HEK293 (cell line): ENCODE measurements around the gene THBS2.

Experiments used
- CTCF ChIA-PET: fragments of 350-600 bp; formaldehyde crosslinking; extraction: SDS; loops from one replicate; lab custom pipeline; 2021; ENCODE audit warnings: antibody characterized with exemption; lab: Yijun Ruan, JAX
- POLR2A ChIA-PET: fragments of 300-600 bp; formaldehyde crosslinking; extraction: SDS; loops from one replicate; lab custom pipeline; 2020; ENCODE audit warnings: antibody characterized with exemption, inconsistent platforms; lab: Yijun Ruan, JAX
- H3K27ac ChIP-seq: fragments of 200-500 bp; sonication (Bioruptor generic); 2 replicates; pipeline ENCODE4 v1.5.1; 2014; ENCODE audit warnings: low read depth, low read length, control low read depth, inconsistent platforms; ENCODE audit errors: extremely low read depth
- H3K36me3 ChIP-seq, 2 experiments: fragments of 200-500 bp in 1 of 2; sonication (Bioruptor generic) in 1 of 2; 1 replicate in 1 of 2; 2 replicates in 1 of 2; pipeline ENCODE4 v1.5.1; 2014 to 2017; ENCODE audit warnings: inconsistent platforms in 2 of 2, low read length in 2 of 2; ENCODE audit not compliant: control insufficient read depth in 2 of 2, insufficient read depth in 1 of 2
- H3K4me1 ChIP-seq: fragments of 200-500 bp; sonication (Bioruptor generic); 2 replicates; pipeline ENCODE4 v1.5.1; 2014; ENCODE audit warnings: mild to moderate bottlenecking, low read length, inconsistent platforms; ENCODE audit not compliant: control insufficient read depth, insufficient read depth
- H3K4me3 ChIP-seq: 2 replicates; pipeline ENCODE4 v1.5.1; 2011; ENCODE audit warnings: low read depth, mild to moderate bottlenecking, control low read depth, low read length, moderate library complexity
- H3K9me3 ChIP-seq: fragments of 200-500 bp; sonication (Bioruptor generic); 2 replicates; pipeline ENCODE4 v1.5.1; 2014; ENCODE audit warnings: low read depth, low read length, inconsistent platforms; ENCODE audit not compliant: control insufficient read depth, insufficient read depth
- GFI1B ChIP-seq: fragments of 450-650 bp; formaldehyde crosslinking; IDR thresholded peaks from 2 replicates; pipeline ENCODE4 v1.5.1; 2016; ENCODE audit warnings: missing biosample characterization, missing genetic modification characterization
- HIC1 ChIP-seq: fragments of 450-650 bp; formaldehyde crosslinking; IDR thresholded peaks from 2 replicates; pipeline ENCODE4 v1.5.1; 2016; ENCODE audit warnings: missing biosample characterization, missing genetic modification characterization
- IKZF3 ChIP-seq: fragments of 450-650 bp; IDR thresholded peaks from 2 replicates; pipeline ENCODE4 v1.5.0; 2018; ENCODE audit warnings: missing biosample characterization, mild to moderate bottlenecking, missing genetic modification characterization, moderate library complexity
- KLF7 ChIP-seq: fragments of 450-650 bp; formaldehyde crosslinking; IDR thresholded peaks from 2 replicates; pipeline ENCODE4 v1.5.1; 2016; ENCODE audit warnings: missing biosample characterization, missing genetic modification characterization, borderline replicate concordance
- MYNN ChIP-seq: fragments of 450-650 bp; formaldehyde crosslinking; IDR thresholded peaks from 2 replicates; pipeline ENCODE4 v1.5.1; 2016; ENCODE audit warnings: missing biosample characterization, missing genetic modification characterization, borderline replicate concordance
- SCRT1 ChIP-seq: fragments of 450-650 bp; formaldehyde crosslinking; IDR thresholded peaks from 2 replicates; pipeline ENCODE4 v1.5.1; 2016; ENCODE audit warnings: missing biosample characterization, missing genetic modification characterization, borderline replicate concordance
- ZBTB20 ChIP-seq: fragments of 450-650 bp; formaldehyde crosslinking; IDR thresholded peaks from 2 replicates; pipeline ENCODE4 v1.5.1; 2016; ENCODE audit warnings: missing biosample characterization, missing genetic modification characterization
- ZBTB8A ChIP-seq: fragments of 450-650 bp; formaldehyde crosslinking; IDR thresholded peaks from 2 replicates; pipeline ENCODE4 v1.5.1; 2016; ENCODE audit warnings: missing biosample characterization, missing genetic modification characterization
- ZFP3 ChIP-seq: fragments of 450-650 bp; formaldehyde crosslinking; IDR thresholded peaks from 2 replicates; pipeline ENCODE4 v1.5.1; 2016; ENCODE audit warnings: low read depth, missing biosample characterization, missing genetic modification characterization
- ZFP37 ChIP-seq: fragments of 450-650 bp; formaldehyde crosslinking; IDR thresholded peaks from 2 replicates; pipeline ENCODE4 v1.5.1; 2016; ENCODE audit warnings: missing biosample characterization, missing genetic modification characterization
- ZNF121 ChIP-seq: fragments of 450-650 bp; formaldehyde crosslinking; IDR thresholded peaks from 2 replicates; pipeline ENCODE4 v1.5.1; 2016; ENCODE audit warnings: missing biosample characterization, missing genetic modification characterization
- ZNF138 ChIP-seq: fragments of 450-650 bp; formaldehyde crosslinking; IDR thresholded peaks from 2 replicates; pipeline ENCODE4 v1.5.1; 2016; ENCODE audit warnings: missing biosample characterization, missing genetic modification characterization, borderline replicate concordance
- ZNF23 ChIP-seq: fragments of 450-650 bp; formaldehyde crosslinking; IDR thresholded peaks from 2 replicates; pipeline ENCODE4 v1.5.1; 2016; ENCODE audit warnings: missing biosample characterization, missing genetic modification characterization, borderline replicate concordance
- ZNF248 ChIP-seq: fragments of 450-650 bp; formaldehyde crosslinking; IDR thresholded peaks from 2 replicates; pipeline ENCODE4 v1.5.1; 2017; ENCODE audit warnings: missing biosample characterization, missing genetic modification characterization
- ZNF292 ChIP-seq: fragments of 450-650 bp; formaldehyde crosslinking; IDR thresholded peaks from 2 replicates; pipeline ENCODE4 v1.5.1; 2016; ENCODE audit warnings: low read depth, missing biosample characterization, missing genetic modification characterization, borderline replicate concordance
- ZNF423 ChIP-seq: fragments of 450-650 bp; formaldehyde crosslinking; IDR thresholded peaks from 2 replicates; pipeline ENCODE4 v1.5.1; 2016; ENCODE audit warnings: missing biosample characterization, missing genetic modification characterization
- ZNF426 ChIP-seq: fragments of 450-650 bp; formaldehyde crosslinking; IDR thresholded peaks from 2 replicates; pipeline ENCODE4 v1.5.1; 2017; ENCODE audit warnings: missing biosample characterization, missing genetic modification characterization, mild to moderate bottlenecking, inconsistent platforms, moderate library complexity
- ZNF514 ChIP-seq: fragments of 450-650 bp; formaldehyde crosslinking; IDR thresholded peaks from 2 replicates; pipeline ENCODE4 v1.5.1; 2016; ENCODE audit warnings: missing biosample characterization, missing genetic modification characterization
- ZNF548 ChIP-seq: fragments of 450-650 bp; formaldehyde crosslinking; IDR thresholded peaks from 2 replicates; pipeline ENCODE4 v1.5.1; 2016; ENCODE audit warnings: missing biosample characterization, missing genetic modification characterization
- ZNF555 ChIP-seq: fragments of 450-650 bp; formaldehyde crosslinking; conservative IDR thresholded peaks from 2 replicates; pipeline ENCODE4 v1.5.1; 2017; ENCODE audit warnings: missing biosample characterization, mild to moderate bottlenecking, missing genetic modification characterization, inconsistent platforms
- ZNF585B ChIP-seq: fragments of 450-650 bp; formaldehyde crosslinking; IDR thresholded peaks from 2 replicates; pipeline ENCODE4 v1.5.1; 2016; ENCODE audit warnings: missing biosample characterization, missing genetic modification characterization
- ZNF654 ChIP-seq: fragments of 450-650 bp; formaldehyde crosslinking; IDR thresholded peaks from 2 replicates; pipeline ENCODE4 v1.5.1; 2016; ENCODE audit warnings: low read depth, missing biosample characterization, missing genetic modification characterization
- ZNF664 ChIP-seq: fragments of 450-650 bp; formaldehyde crosslinking; IDR thresholded peaks from 2 replicates; pipeline ENCODE4 v1.5.1; 2016; ENCODE audit warnings: missing biosample characterization, missing genetic modification characterization
- ZNF677 ChIP-seq: fragments of 450-650 bp; IDR thresholded peaks from 2 replicates; pipeline ENCODE4 v1.5.0; 2018; ENCODE audit warnings: missing biosample characterization, mild to moderate bottlenecking, missing genetic modification characterization, moderate library complexity
- ZNF791 ChIP-seq: fragments of 450-650 bp; formaldehyde crosslinking; IDR thresholded peaks from 2 replicates; pipeline ENCODE4 v1.5.1; 2016; ENCODE audit warnings: missing biosample characterization, missing genetic modification characterization
- ZNF830 ChIP-seq: fragments of 450-650 bp; IDR thresholded peaks from 2 replicates; pipeline ENCODE4 v1.5.0; 2018; ENCODE audit warnings: missing biosample characterization, missing genetic modification characterization, low read depth, mild to moderate bottlenecking, moderate library complexity
- ZNF837 ChIP-seq: fragments of 450-650 bp; formaldehyde crosslinking; IDR thresholded peaks from 2 replicates; pipeline ENCODE4 v1.5.1; 2016; ENCODE audit warnings: missing biosample characterization, missing genetic modification characterization
- ZNF843 ChIP-seq: fragments of 450-650 bp; formaldehyde crosslinking; IDR thresholded peaks from 2 replicates; pipeline ENCODE4 v1.5.1; 2016; ENCODE audit warnings: missing biosample characterization, missing genetic modification characterization
- ZSCAN5A ChIP-seq: fragments of 450-650 bp; formaldehyde crosslinking; IDR thresholded peaks from 2 replicates; pipeline ENCODE4 v1.5.1; 2016; ENCODE audit warnings: missing biosample characterization, missing genetic modification characterization
- TF ChIP-seq, protein P1 (sequence below): fragments of 450-650 bp; formaldehyde crosslinking; IDR thresholded peaks from 2 replicates; pipeline ENCODE4 v1.5.1; 2017; ENCODE audit warnings: missing biosample characterization, missing genetic modification characterization
- TF ChIP-seq, protein P2 (sequence below): fragments of 450-650 bp; formaldehyde crosslinking; IDR thresholded peaks from 2 replicates; pipeline ENCODE4 v1.5.1; 2016; ENCODE audit warnings: missing biosample characterization, missing genetic modification characterization

The THBS2 gene

GRCh38 chr6:169247419-169247818 is 6.2 kb downstream of the THBS2 start:
- ChIA-PET POLR2A (no interaction called here), CTCF (no interaction called here)
- no peak for TF ChIP-seq KLF7
- TF ChIP-seq ZNF423 (tag by site-specific recombination): no peak
- TF ChIP-seq ZNF664 (tag by site-specific recombination): no peak
- no peak for TF ChIP-seq HIC1 (tag by site-specific recombination)
- TF ChIP-seq MYNN (tag by site-specific recombination): no peak
- no peak for TF ChIP-seq SCRT1 (tag by site-specific recombination)
- TF ChIP-seq ZNF791: no peak
- no peak for TF ChIP-seq ZNF555 (tag by site-specific recombination)
- no peak for TF ChIP-seq ZNF677 (tag by site-specific recombination)
- TF ChIP-seq ZNF843 (tag by site-specific recombination): no peak
- TF ChIP-seq ZNF830 (tag by site-specific recombination): no peak
- TF ChIP-seq ZSCAN5A (tag by site-specific recombination): no peak
- no peaks in the 10 kb centered on the region for H3K9me3 ChIP-seq
- no peaks in the 10 kb centered on the region for H3K36me3 ChIP-seq
- H3K4me1 ChIP-seq: no peaks in the 10 kb centered on the region
- H3K4me3 ChIP-seq: no peak overlapping the region
- no peak overlapping the region for H3K27ac ChIP-seq

DNA sequence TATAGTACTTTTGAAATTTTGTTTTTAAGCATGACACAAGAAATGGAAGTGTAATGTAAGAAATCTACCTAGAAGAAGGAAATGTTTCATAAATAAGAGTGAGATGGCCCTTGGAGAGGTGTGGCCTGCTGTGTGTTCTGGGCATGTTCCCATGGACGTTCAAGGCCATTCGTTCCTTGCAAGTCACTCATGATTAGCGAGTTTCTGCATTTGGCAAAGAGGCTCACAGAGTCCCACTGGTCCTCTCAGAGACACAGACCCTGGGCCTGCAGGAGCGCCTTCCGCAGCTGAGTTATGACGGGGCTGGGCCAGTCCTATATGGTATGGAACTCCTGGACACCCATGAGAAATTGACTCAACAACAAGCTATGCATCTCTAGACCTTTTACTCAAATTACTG is 7.2 kb downstream of the THBS2 start:
- Histone ChIP-seq H3K27ac (no peak overlapping the region), H3K4me3 (no peak overlapping the region), H3K36me3 (no peaks in the 10 kb centered on the region), H3K4me1 (no peaks in the 10 kb centered on the region), H3K9me3 (no peaks in the 10 kb centered on the region)
- TF ChIP-seq ZNF585B (tag by site-specific recombination) (no peak), ZNF514 (no peak), ZNF654 (tag by site-specific recombination) (no peak), ZNF292 (tag by site-specific recombination) (no peak), ZNF426 (tag by site-specific recombination) (no peak), ZNF23 (no peak), IKZF3 (no peak), ZBTB20 (tag by site-specific recombination) (no peak), ZNF248 (tag by site-specific recombination) (no peak), ZNF837 (tag by site-specific recombination) (no peak), ZNF138 (tag by site-specific recombination) (no peak), ZFP37 (no peak), ZNF548 (tag by site-specific recombination) (no peak), ZFP3 (tag by site-specific recombination) (no peak), ZNF121 (tag by site-specific recombination) (no peak), GFI1B (no peak), ZBTB8A (tag by site-specific recombination) (no peak)
- TF ChIP-seq, protein P1, sequence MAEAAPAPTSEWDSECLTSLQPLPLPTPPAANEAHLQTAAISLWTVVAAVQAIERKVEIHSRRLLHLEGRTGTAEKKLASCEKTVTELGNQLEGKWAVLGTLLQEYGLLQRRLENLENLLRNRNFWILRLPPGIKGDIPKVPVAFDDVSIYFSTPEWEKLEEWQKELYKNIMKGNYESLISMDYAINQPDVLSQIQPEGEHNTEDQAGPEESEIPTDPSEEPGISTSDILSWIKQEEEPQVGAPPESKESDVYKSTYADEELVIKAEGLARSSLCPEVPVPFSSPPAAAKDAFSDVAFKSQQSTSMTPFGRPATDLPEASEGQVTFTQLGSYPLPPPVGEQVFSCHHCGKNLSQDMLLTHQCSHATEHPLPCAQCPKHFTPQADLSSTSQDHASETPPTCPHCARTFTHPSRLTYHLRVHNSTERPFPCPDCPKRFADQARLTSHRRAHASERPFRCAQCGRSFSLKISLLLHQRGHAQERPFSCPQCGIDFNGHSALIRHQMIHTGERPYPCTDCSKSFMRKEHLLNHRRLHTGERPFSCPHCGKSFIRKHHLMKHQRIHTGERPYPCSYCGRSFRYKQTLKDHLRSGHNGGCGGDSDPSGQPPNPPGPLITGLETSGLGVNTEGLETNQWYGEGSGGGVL (tag by site-specific recombination): no peak
- TF ChIP-seq, protein P2, sequence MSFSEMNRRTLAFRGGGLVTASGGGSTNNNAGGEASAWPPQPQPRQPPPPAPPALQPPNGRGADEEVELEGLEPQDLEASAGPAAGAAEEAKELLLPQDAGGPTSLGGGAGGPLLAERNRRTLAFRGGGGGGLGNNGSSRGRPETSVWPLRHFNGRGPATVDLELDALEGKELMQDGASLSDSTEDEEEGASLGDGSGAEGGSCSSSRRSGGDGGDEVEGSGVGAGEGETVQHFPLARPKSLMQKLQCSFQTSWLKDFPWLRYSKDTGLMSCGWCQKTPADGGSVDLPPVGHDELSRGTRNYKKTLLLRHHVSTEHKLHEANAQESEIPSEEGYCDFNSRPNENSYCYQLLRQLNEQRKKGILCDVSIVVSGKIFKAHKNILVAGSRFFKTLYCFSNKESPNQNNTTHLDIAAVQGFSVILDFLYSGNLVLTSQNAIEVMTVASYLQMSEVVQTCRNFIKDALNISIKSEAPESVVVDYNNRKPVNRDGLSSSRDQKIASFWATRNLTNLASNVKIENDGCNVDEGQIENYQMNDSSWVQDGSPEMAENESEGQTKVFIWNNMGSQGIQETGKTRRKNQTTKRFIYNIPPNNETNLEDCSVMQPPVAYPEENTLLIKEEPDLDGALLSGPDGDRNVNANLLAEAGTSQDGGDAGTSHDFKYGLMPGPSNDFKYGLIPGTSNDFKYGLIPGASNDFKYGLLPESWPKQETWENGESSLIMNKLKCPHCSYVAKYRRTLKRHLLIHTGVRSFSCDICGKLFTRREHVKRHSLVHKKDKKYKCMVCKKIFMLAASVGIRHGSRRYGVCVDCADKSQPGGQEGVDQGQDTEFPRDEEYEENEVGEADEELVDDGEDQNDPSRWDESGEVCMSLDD (tag by site-specific recombination): no peak
- ChIA-PET CTCF (no interaction called here), POLR2A (no interaction called here)
